HG03135 (cell line): ENCODE results near the gene ARHGAP42.
"Not testable (repeated sequence)": the region's sequence is repeated elsewhere in the genome, so short reads cannot be mapped to it uniquely, and the experiment has no call there.

Source experiments
- ATAC-seq: cut with Tn5 transposase; IDR thresholded peaks from one replicate; pipeline ENCODE4 v1.9.1; 2021; ENCODE audit warnings: mild to moderate bottlenecking, moderate library complexity; ENCODE audit not compliant: unreplicated experiment

Gene ARHGAP42

GRCh38 chr11:100687054-100687629, at the start of gene ARHGAP42:
TSS of gene ARHGAP42 (plus strand) at chr11:100687288. CDS start at chr11:100687679, 391 bp downstream.
- peak; percentile 80 for ATAC-seq

- no peak for ATAC-seq
Observed at GRCh38 chr11:100637706-100638105, 49.4 kb upstream of the ARHGAP42 start.

- no peak for ATAC-seq
Observed at GRCh38 chr11:100638648-100639047, 48.4 kb upstream of the ARHGAP42 start.

GRCh38 chr11:100639140-100639539, 47.9 kb upstream of the ARHGAP42 start:
- ATAC-seq = no peak

- ATAC-seq = no peak
Observed at GRCh38 chr11:100640071-100640470, 47.0 kb upstream of the ARHGAP42 start.

- no peak for ATAC-seq
Observed at GRCh38 chr11:100640646-100641045, 46.4 kb upstream of the ARHGAP42 start.

- no peak for ATAC-seq
Observed at GRCh38 chr11:100641456-100641855, 45.6 kb upstream of the ARHGAP42 start.

GRCh38 chr11:100646545-100646944, 40.5 kb upstream of the ARHGAP42 start:
- no peak for ATAC-seq

GRCh38 chr11:100647861-100648260, 39.2 kb upstream of the ARHGAP42 start:
- no peak for ATAC-seq

- no peak for ATAC-seq
Observed at GRCh38 chr11:100663583-100663982, 23.5 kb upstream of the ARHGAP42 start.

- no peak for ATAC-seq
Observed at GRCh38 chr11:100663996-100664395, 23.1 kb upstream of the ARHGAP42 start.

- not testable (repeated sequence) for ATAC-seq
Observed at GRCh38 chr11:100666816-100667215, 20.3 kb upstream of the ARHGAP42 start.

- ATAC-seq = no peak
Observed at GRCh38 chr11:100667449-100667848, 19.6 kb upstream of the ARHGAP42 start.

- ATAC-seq = no peak
Observed at GRCh38 chr11:100670140-100670539, 16.9 kb upstream of the ARHGAP42 start.

- no peak for ATAC-seq
Observed at GRCh38 chr11:100671471-100671870, 15.6 kb upstream of the ARHGAP42 start.

- no peak for ATAC-seq
Observed at GRCh38 chr11:100672498-100673033, 14.5 kb upstream of the ARHGAP42 start.

- no peak for ATAC-seq
Observed at GRCh38 chr11:100673063-100673462, 14.0 kb upstream of the ARHGAP42 start.

GRCh38 chr11:100674212-100674611, 12.9 kb upstream of the ARHGAP42 start:
- ATAC-seq = no peak

- ATAC-seq = no peak
Observed at GRCh38 chr11:100675115-100675650, 11.9 kb upstream of the ARHGAP42 start.

GRCh38 chr11:100676901-100677300, 10.2 kb upstream of the ARHGAP42 start:
- no peak for ATAC-seq

GRCh38 chr11:100677796-100678195, 9.3 kb upstream of the ARHGAP42 start:
- ATAC-seq = no peak

- no peak for ATAC-seq
Observed at GRCh38 chr11:100680070-100680469, 7.0 kb upstream of the ARHGAP42 start.

GRCh38 chr11:100681064-100681502, 6.0 kb upstream of the ARHGAP42 start:
- peak; percentile 99 for ATAC-seq
